ENCODE results near the gene SC5D.

DNA sequence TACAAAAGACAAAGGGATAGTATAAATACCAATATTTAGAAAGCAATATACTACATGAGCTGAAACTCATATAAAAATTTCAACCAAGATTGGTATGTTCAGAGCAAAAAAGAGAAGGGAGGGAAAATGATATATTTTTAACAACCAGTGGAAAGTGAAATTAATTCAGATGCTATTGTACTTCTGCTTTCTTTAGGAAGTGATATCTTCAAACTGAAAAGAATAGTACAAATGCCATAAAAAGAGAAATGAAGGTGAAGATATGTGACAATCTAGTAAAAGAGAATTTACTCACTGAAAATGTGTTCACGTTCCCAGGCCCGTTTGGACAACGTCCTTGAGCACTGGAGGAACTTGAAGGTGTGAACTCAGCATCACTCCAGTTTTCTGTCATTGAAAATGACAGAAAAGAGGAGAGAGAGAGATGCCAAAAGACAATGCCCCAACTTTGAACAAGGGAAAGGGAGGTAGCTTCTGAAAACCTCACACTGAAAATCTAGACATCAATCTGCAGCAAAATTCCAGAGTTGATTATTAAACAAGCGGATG lies 47.5 kb downstream of the SC5D start:
- TF ChIP-seq, protein P1, sequence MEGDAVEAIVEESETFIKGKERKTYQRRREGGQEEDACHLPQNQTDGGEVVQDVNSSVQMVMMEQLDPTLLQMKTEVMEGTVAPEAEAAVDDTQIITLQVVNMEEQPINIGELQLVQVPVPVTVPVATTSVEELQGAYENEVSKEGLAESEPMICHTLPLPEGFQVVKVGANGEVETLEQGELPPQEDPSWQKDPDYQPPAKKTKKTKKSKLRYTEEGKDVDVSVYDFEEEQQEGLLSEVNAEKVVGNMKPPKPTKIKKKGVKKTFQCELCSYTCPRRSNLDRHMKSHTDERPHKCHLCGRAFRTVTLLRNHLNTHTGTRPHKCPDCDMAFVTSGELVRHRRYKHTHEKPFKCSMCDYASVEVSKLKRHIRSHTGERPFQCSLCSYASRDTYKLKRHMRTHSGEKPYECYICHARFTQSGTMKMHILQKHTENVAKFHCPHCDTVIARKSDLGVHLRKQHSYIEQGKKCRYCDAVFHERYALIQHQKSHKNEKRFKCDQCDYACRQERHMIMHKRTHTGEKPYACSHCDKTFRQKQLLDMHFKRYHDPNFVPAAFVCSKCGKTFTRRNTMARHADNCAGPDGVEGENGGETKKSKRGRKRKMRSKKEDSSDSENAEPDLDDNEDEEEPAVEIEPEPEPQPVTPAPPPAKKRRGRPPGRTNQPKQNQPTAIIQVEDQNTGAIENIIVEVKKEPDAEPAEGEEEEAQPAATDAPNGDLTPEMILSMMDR (IDR thresholded peaks at IDR 0.05), result no peak
- no peak for TF ChIP-seq EP300 (IDR thresholded peaks at IDR 0.05)
- no peak for TF ChIP-seq POLR2AphosphoS5 (IDR thresholded peaks at IDR 0.05)
